HG02763 (cell line): ENCODE data around the gene SLC6A1.

Experiments
- ATAC-seq: cut with Tn5 transposase; IDR thresholded peaks from one replicate; pipeline ENCODE4 v1.9.1; 2021; ENCODE audit warnings: mild to moderate bottlenecking, moderate library complexity; ENCODE audit not compliant: unreplicated experiment

Gene SLC6A1

DNA sequence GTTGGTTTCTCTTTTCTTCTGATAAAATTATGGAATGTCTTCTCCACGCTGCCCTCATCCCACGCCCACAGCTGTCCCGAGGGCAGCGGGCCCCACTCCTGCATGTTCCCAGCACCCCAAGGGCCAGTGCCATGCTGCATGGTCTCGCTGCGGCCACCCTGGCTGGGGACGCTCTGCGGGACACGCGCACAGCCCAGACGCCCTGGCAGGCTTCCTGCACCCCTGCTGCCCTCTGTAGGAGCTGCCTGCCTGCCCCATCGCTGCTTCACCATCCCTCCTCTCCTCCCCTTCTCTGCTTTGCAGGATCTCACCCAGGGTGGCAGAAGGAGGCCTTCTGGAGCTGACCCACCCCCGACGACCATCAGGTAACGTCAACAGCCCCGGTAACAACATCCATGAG is 22.8 kb downstream of the SLC6A1 start:
- ATAC-seq: no peak

DNA sequence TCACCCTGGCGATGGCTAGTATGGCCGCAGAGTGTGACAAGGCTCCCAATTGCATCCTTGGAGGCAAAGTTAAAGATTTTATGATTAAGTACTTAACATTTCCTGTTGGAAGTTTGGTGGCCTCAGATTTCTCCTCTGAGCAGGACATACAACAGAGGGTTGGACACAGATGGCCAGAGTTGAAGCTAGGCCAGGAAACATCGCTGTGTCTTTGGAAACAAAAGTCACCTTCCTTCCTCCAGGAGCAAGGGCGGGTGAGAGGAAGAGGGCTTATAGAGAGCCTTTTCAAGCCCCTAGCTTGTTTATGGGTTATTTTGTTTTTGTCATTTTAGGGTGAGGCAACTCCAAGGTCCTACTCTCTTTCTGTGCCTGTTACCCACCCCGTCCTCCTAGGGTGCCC is 24.2 kb downstream of the SLC6A1 start:
- ATAC-seq: no peak

DNA sequence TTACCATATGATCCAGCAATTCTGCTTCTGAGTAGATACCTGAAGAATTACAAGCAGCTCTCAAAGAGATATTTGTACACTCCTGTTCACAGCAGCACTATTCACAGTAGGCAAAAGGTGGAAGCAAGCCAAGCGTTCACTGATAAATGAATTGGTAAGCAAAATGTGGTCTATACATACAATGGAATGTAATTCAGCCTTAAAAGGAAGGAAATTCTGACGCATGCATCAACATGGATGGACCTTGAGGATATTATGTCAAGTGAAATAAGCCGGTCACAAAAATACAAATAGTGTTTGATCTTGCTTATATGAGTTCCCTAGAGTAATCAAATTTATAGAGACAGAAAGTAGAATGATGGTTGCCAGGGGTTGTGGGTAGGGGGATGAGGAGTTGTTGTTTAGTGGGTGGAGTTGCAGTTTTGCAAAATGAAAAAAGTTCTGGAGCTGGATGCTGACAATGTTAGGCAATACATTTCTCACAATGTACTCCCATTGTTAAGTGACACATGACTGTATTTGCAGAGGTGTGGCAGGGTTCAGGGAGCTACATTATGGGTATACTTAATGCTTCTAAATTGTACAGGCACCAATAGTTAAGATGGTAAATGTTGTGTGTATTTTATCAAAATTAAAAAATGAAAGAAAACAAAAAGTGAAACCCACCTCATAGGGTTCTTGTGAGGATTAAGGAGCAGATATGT is 26.7 kb downstream of the SLC6A1 start:
- no peak for ATAC-seq

DNA sequence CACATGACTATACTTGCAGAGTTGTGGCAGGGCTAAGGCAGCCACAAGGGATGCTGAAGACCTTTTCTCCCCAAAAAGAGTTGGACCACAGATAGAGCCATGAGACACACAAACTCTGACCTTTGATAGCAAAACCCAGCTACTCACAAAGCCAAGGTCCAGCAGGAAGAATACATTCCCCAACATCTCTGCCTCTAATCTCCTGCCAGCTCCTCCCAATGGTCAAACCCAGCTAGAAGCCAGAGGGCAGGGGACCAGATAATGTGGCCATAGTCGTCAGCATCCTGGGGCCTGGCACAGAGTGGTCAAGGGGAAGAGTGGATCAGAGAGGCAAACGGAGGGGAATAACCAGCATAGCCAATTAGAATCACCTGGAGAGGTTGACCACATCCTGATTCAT is 28.2 kb downstream of the SLC6A1 start:
- no peak for ATAC-seq

DNA sequence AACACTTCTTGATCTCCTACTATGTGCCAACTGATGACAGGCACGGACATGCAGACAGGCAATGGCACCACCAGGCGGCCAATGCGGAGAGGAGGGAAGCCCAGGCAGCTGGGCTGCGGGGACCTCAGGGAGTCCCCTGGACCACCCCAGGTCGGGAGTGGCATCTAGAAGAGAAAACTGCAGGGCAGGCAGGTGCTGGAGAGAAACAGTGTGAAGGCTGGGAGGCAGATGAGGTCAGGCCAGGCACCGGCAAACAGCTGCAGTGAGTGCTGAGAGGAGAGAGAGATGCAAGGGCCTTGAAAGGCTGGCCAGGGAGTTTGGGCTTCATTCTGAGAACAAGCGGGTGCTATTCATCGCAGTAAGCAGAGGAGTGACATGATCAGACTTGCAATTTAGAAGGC is 29.1 kb downstream of the SLC6A1 start:
- ATAC-seq: no peak

DNA sequence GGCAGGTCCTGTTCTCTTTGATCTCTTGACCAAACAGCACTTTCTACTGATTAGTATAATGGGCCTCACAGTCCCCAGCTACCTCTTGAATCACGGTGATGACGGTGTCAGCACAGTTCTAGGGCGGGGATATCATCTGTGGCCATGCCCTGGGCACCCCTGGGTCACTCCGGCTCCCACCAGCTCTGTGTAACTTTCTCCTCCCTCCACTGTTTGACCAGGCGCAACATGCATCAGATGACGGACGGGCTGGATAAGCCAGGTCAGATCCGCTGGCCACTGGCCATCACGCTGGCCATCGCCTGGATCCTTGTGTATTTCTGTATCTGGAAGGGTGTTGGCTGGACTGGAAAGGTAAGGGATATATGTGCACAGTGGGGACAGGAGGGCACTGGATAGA is 29.6 kb downstream of the SLC6A1 start:
- no peak for ATAC-seq

DNA sequence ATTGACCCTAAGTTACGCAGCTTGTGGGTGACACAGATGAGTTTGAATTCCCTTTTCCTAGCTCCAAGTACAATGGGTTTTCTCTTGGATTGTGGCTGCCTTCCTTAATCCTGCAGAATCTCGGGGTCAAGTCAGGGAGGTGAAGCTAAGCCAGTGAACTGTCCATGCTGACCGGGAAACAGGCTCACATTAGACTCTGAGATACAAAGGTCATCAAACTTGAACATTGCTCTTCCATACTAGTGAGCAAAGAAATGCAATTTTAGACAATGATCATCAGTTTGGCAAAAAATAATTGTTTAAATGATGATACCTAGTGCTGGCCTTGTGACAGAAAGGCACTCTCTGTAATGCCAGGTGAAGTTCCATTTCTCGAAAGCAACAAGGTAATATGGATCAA is 31.6 kb downstream of the SLC6A1 start:
- ATAC-seq: no peak

DNA sequence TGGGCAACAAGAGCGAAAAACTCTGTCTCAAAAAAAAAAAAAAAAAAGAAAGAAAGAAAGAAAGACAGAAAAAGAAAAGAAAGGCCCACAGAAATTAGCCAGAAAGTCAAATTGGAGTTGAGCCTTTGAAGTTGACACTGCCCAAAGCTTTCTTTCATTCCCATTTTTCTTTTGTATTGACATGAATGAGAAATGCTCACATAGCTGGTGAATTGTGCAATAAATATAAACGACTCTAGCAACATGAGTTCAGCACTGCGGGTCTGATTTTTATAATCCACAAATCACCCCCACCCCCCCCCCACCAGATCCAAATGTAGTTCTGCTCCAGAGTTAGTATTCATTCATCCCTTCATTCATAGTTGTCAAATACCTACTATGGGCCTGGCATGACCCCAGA is 37.4 kb downstream of the SLC6A1 start:
- ATAC-seq: no peak

DNA sequence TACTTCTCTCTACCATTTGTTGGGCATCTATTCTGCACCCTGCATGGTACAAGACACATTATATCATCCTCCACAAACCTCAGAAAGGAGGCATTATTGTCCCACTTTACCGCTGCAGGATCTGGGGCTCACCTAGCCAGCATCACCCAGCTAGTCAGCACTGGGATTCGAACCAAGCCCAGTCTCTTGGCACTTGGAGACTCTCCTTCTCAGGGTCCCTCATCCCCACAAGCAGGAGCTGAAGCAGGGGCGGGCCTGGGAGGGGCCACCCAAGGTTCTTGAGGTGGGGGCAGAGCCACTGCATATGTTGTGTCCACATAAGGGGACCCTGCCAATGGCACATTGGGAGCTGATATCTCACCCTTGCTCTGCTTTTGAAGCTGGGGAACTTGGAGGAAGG is 41.3 kb downstream of the SLC6A1 start:
- no peak for ATAC-seq

DNA sequence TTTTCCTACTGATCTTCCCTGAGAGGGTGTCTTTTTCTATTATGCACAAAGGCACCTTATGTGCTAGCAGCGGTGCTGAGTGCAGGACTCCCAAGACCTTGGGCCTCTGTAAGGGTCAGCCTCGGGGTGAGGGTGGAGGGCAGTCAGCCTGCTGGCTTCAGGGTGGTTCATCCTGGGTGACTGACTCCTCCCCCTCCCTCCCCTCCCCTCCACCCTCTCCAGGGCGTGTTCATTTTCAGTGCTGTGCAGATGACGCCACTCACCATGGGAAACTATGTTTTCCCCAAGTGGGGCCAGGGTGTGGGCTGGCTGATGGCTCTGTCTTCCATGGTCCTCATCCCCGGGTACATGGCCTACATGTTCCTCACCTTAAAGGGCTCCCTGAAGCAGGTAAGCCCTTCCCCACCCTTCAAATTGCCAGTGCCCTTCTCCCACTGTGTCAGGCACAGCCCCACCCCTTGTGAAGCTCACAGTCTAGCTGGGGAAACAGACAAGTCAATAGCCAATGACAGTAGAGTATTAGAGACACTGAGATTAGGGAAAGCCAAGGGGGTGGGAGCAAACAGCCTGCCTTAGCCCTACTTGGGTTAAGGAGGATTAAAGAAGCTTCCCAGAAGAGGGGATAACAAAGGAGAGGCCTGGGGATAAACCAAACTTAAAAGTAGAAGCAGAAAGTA is 41.9 kb downstream of the SLC6A1 start:
- no peak for ATAC-seq

DNA sequence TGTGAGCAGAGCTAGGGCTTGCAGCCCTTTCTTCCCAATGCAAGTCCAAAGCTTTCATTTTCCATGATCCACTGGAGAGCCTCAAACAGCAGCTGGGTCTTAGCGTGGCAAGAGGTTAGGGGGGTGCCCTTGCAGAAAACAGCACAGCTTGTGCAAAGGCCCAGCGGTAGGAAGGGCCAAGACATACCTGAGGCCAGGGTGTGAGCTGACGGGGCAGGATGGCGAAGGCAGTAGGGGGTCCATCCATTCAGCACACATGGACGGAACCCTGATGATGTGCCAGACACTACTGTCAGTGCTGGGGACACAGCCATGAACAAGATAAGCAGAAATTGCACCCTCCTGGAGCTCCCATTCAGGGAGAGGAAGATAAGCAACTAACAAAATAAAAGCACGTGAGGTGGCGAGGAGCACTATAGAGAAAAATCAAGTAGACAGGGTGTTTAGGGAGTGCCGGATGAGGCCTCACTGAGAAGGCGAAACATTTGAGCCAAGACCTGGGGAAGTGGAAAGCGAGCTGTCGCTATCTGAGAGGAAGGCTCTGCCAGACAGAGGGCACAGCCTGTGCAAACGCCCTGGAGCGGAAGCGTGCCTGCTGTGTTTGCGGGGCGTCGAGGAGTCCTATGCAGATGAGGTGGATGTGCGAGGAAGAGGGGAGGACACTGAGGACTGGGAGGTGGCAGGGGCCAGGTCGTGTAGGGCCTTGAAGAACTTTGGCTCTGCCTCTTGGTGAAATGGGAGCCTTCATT is 43.4 kb downstream of the SLC6A1 start:
- no peak for ATAC-seq

DNA sequence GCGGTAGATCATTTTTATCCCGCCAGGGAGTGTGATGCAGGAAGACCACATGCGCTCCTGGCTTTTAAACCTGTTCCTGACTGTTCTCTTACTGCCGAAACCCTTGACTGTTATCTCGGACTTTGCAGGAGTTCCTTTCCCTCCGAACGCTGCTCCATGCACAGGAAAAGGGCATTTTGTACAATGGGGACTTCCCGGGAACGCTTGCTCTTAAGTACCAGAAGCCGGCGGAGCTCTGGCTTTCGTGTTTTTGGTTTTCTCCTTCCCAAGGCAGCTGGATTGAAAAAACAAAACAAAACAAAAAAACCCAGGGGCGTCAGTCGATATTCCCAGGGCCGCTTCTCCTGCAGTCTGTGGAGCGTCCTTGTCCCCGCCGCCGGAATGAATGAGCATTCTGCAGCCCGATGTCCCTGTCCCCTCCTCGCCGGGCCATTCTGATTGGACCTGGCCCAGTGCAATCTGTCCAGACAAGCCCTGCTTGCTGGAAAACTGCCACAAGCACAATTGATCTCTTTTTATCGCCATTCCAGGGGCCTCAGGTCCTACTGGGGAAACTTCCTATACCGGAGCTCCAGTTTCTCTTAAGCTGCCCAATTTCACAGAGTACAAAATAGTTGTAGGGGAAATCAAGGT is 44.8 kb downstream of the SLC6A1 start:
- no peak for ATAC-seq

DNA sequence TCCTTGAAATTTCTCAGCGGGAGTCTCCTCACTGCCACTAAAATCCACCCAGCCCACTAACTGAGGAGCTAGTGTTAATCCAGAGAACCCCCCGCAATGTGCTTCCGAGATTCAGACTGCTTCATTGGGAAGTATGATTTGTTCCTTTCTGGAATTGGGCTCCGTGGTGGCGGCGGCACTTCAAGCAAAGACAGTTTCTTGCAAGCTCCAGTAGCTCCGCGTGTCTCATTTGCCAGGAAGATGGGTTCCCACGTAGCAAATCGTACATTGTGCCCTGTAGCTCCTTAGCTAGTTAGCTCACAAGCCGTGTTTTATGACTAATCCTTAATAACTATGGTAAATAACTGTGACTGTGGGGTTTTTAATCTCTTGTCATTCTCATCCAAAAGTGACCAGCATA is 45.4 kb downstream of the SLC6A1 start:
- ATAC-seq: no peak

DNA sequence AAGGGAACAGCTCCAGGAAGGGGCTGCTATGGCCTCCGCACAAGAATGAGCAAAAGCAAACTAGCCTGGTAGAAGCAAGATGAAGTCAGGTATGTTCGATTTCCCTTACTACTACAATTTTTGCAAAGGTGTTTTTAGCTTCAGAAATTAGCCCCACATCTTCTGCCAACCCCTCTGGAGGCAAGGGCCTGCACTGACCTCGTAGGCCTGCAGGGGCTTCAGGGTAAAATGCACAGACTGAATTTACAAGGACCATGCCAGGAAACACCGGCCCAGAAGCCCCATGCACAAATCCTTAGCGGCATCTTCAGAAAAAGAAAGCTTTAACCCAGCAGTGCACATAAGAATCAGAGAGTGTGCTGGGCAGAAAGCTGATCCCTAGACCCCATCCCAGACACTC is 53.0 kb downstream of the SLC6A1 start:
- no peak for ATAC-seq

DNA sequence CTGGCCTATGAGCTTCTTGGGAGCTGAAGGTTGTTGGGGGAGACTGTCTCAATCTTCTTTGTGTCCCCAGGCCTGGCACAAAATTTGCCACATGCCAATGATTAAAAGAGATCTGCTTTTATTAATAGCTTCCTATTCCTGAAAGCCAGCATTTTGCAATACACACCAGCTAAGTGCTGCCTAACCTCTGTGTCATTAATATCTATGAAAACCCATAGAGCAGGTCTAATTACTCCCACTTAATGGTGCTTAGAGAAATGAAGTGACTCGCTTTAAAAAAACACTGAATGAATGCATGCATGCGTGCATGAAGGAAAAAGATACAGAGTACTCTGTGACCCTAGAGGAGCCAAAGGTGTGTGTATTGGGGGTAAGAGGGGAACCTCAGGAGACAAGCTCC is 55.0 kb downstream of the SLC6A1 start:
- ATAC-seq: no peak

DNA sequence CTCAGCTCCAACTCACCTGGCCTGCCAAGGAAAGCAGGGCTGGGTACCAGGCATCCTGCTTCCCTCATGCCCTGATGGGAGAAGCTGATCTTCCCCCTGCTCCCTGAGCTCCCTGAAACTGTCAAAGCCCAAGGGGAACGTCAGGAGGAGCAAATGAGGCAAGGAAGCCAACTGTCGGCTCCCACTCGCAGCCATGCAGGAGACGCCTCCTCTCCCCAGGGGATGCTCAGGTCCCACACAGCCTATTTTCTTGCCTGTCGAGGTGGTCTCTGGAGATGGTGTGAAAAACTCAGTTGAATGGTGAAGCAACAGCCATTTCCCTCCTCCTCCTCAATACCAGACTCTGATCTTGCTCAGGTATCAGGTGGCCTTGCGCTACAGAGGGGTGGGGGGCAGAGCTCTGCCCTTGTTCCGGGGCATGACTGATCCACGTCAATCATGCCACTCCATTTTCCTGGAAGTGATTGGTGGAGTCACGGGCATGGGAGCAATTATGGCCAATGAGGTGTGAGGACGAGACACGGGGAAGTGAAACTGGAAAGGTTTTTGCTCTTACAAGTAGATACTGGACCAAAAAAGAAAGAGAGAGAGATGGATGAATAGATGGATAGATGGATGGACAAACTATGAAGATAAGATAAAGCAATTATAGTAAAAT is 58.2 kb downstream of the SLC6A1 start:
- no peak for ATAC-seq

DNA sequence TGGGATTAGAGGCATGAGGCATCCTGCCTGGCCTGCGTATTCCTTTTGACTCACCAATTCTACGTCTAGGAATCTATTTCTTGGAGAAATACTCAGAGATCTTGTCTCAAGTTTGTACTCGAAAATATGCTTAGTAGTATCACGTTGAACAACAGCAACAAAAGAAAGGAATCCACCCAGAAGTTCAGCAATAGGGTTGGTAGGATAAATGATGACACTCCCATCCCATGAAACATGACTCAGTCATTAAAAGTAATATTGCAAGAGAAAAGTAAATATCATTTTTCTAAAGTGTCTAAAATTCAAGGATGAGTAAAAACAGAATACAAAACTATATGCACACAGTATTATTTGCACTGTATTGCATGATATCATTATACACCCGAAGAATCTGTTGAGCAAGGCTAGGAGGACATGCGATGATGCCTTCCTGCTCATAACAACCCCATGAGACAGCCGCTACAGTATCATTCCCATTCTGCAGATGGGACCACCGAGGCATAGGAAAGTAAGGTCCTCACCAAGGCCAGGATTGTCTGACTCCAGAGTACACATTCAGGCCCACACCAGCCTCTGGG is 61.5 kb downstream of the SLC6A1 start:
- no peak for ATAC-seq

DNA sequence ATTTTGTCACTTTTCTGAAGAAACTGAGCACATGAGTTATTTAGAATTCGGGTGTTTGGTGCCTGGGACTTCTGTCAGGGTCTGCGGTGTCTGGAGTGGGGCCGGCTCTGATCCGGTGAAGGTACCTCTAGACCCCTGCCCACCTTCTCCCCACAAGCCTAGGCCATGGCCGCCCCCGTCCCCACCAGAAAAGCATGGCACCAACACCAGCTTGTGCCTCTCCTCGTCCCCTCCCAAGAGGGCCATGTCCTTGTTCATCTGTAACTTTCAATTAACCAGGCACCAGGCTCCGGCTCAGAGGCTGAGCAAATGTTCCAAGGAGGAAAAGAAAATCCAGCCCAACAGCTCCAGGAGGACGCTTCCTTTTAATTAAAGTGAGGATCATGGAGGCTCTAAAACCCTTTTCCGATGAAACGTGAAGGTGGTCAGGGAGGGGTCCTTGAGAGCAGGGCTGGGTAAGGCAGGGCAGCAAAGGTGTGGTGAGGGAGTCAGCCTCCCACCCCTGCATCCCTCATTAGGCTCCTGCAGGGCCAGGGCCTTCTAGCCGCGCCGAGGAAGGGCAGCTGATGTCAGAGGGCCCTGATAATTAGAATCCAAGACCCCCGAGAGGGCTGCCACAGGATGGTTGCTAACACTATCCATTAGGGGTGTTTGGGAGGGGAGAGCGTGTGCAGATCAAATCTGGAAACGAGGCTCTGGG is 62.3 kb downstream of the SLC6A1 start:
- ATAC-seq: no peak

DNA sequence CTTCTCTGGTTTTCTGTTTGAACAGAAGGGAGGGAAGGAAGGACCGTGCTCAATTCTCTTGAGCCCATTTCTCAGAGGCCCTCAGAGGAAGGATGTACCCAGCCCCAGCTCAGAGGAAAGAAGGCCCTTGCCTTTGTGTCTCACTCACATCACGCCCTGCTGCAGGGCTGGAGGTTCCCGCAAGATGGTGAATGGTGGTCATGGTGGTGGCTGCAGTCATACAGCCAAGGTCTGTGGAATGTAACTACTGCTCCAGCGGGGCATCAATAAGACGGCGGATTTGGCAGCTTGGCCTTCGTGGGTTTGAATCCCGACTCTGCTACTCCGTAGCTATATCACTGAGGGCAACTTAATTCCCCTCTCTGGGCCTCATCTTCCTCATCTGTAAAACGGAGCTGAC is 62.9 kb downstream of the SLC6A1 start:
- no peak for ATAC-seq

DNA sequence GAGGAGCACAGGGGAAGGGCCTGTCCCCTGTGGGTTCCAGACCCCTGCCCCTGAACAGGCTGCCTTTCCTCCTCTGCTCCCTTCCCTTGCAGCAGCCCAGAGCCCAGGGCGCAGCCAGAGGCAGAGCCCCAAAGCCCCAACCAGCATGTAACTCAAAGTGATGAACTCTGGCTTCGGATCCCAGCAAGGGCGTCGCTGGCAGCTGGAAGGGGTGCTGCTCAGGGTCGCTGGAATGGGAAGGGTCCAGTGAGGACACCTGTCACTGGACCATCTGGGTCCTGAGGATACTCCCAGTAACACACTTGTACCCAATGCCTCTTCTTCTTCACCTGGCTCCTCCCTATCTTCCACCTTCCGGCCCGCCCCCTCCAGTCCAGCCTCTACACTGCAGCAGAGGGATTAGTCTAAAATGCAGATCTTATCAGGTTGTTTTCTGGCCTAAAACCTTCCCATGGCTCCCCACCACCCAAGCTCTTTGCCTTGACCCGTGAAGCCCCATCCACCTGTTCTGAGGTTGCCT is 64.0 kb downstream of the SLC6A1 start:
- no peak for ATAC-seq
